SKM-1 (cell line): ENCODE results near the gene GSG1L2.

Source experiments
- DNase-seq: peaks from one replicate; lab custom pipeline; 2025; ENCODE audit not compliant: unreplicated experiment; lab: John Stamatoyannopoulos, UW

The GSG1L2 gene

GRCh38 chr17:9825641-9826150 is 3.8 kb upstream of the GSG1L2 start, which contains the start of gene GLP2R:
GLP2R (plus strand) TSS chr17:9825924; CDS start chr17:9826064, 140 bp downstream.
- no peak for DNase-seq

GRCh38 chr17:9824797-9825338 is 3.0 kb upstream of the GSG1L2 start:
- DNase-seq = no peak

- no peak for DNase-seq
These were observed 2.2 kb upstream of the GSG1L2 start for GRCh38 chr17:9824094-9824493.

GRCh38 chr17:9820448-9820847 is 1.4 kb downstream of the GSG1L2 start:
- DNase-seq = no peak

GRCh38 chr17:9818760-9819159 is 3.1 kb downstream of the GSG1L2 start:
- no peak for DNase-seq

GRCh38 chr17:9817086-9817485 is 4.8 kb downstream of the GSG1L2 start:
- no peak for DNase-seq

GRCh38 chr17:9816472-9816871 is 5.4 kb downstream of the GSG1L2 start:
- no peak for DNase-seq

- DNase-seq = no peak
These were observed 7.4 kb downstream of the GSG1L2 start for GRCh38 chr17:9814337-9814945.

GRCh38 chr17:9813166-9813565 is 8.7 kb downstream of the GSG1L2 start:
- no peak for DNase-seq

GRCh38 chr17:9811537-9811936 is 10.3 kb downstream of the GSG1L2 start:
- DNase-seq = no peak

GRCh38 chr17:9811086-9811485 is 10.8 kb downstream of the GSG1L2 start:
- no peak for DNase-seq

GRCh38 chr17:9810100-9810949 is 11.6 kb downstream of the GSG1L2 start:
- no peak for DNase-seq

GRCh38 chr17:9809409-9809808 is 12.5 kb downstream of the GSG1L2 start:
- DNase-seq = no peak

- DNase-seq = no peak
These were observed 15.2 kb downstream of the GSG1L2 start for GRCh38 chr17:9806699-9807098.

GRCh38 chr17:9805769-9806168 is 16.1 kb downstream of the GSG1L2 start:
- no peak for DNase-seq

GRCh38 chr17:9802697-9803096 is 19.2 kb downstream of the GSG1L2 start:
- DNase-seq = no peak

GRCh38 chr17:9802294-9802693 is 19.6 kb downstream of the GSG1L2 start:
- DNase-seq = no peak

- no peak for DNase-seq
These were observed 20.4 kb downstream of the GSG1L2 start for GRCh38 chr17:9801505-9801904.

GRCh38 chr17:9798724-9799123 is 23.2 kb downstream of the GSG1L2 start:
- DNase-seq = no peak

GRCh38 chr17:9798008-9798407 is 23.9 kb downstream of the GSG1L2 start:
- no peak for DNase-seq

GRCh38 chr17:9792181-9792840 is 29.6 kb downstream of the GSG1L2 start:
- no peak for DNase-seq
